ENCODE results near the gene MED26.

The MED26 gene

GRCh38 chr19:16600824-16601223, 27.2 kb downstream of the MED26 start:
- Histone ChIP-seq H3K36me3 (ENCODE audit: control insufficient read depth, insufficient read depth, low read length) (no peaks in the 10 kb centered on the region), H3K4me3 (ENCODE audit: low read depth, low read length) (no peak overlapping the region), H3K9me3 (ENCODE audit: control insufficient read depth, insufficient read depth, low read length) (no peaks in the 10 kb centered on the region), H3K9ac (ENCODE audit: low read depth, low read length) (no peak overlapping the region), H3K27me3 (ENCODE audit: control insufficient read depth, insufficient read depth, low read length) (no peaks in the 10 kb centered on the region), H3K4me1 (ENCODE audit: control insufficient read depth, insufficient read depth, low read length) (no peaks in the 10 kb centered on the region), H3K27ac (ENCODE audit: low read depth, low read length) (no peak overlapping the region)

GRCh38 chr19:16599655-16600346, 28.2 kb downstream of the MED26 start:
- Histone ChIP-seq H3K4me1 (ENCODE audit: control insufficient read depth, insufficient read depth, low read length) (no peaks in the 10 kb centered on the region), H3K27ac (ENCODE audit: low read depth, low read length) (no peak overlapping the region), H3K9me3 (ENCODE audit: control insufficient read depth, insufficient read depth, low read length) (no peaks in the 10 kb centered on the region), H3K27me3 (ENCODE audit: control insufficient read depth, insufficient read depth, low read length) (no peaks in the 10 kb centered on the region), H3K4me3 (ENCODE audit: low read depth, low read length) (no peak overlapping the region), H3K9ac (ENCODE audit: low read depth, low read length) (no peak overlapping the region), H3K36me3 (ENCODE audit: control insufficient read depth, insufficient read depth, low read length) (no peaks in the 10 kb centered on the region)

GRCh38 chr19:16598848-16599247, 29.2 kb downstream of the MED26 start:
- Histone ChIP-seq H3K9me3 (ENCODE audit: control insufficient read depth, insufficient read depth, low read length) (no peaks in the 10 kb centered on the region), H3K27ac (ENCODE audit: low read depth, low read length) (no peak overlapping the region), H3K36me3 (ENCODE audit: control insufficient read depth, insufficient read depth, low read length) (no peaks in the 10 kb centered on the region), H3K4me1 (ENCODE audit: control insufficient read depth, insufficient read depth, low read length) (no peaks in the 10 kb centered on the region), H3K4me3 (ENCODE audit: low read depth, low read length) (no peak overlapping the region), H3K27me3 (ENCODE audit: control insufficient read depth, insufficient read depth, low read length) (no peaks in the 10 kb centered on the region), H3K9ac (ENCODE audit: low read depth, low read length) (no peak overlapping the region)

DNA sequence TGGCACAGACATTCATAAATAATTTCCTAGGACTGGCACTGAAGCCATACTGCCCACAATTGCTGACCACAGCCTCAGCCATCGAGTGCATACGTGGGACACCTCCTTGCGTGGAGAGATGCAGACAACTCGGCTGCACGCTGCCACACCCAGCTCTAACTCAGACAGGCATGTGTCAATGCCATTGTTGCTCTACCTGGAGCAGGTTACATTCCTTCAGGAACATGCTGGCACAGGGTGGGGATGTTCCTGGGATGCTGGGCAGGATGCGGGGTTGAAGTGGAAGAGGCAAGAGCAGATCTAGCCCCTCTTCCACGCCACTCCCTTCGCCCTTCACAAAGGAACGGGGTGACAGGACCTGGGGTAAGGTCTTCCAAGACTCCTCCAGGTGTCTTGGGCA, 31.6 kb downstream of the MED26 start:
- Histone ChIP-seq H3K27me3 (ENCODE audit: control insufficient read depth, insufficient read depth, low read length) (no peaks in the 10 kb centered on the region), H3K9ac (ENCODE audit: low read depth, low read length) (no peak overlapping the region), H3K9me3 (ENCODE audit: control insufficient read depth, insufficient read depth, low read length) (no peaks in the 10 kb centered on the region), H3K36me3 (ENCODE audit: control insufficient read depth, insufficient read depth, low read length) (no peaks in the 10 kb centered on the region), H3K4me1 (ENCODE audit: control insufficient read depth, insufficient read depth, low read length) (peaks cover 11% of the 10 kb centered on the region), H3K4me3 (ENCODE audit: low read depth, low read length) (no peak overlapping the region), H3K27ac (ENCODE audit: low read depth, low read length) (no peak overlapping the region)

DNA sequence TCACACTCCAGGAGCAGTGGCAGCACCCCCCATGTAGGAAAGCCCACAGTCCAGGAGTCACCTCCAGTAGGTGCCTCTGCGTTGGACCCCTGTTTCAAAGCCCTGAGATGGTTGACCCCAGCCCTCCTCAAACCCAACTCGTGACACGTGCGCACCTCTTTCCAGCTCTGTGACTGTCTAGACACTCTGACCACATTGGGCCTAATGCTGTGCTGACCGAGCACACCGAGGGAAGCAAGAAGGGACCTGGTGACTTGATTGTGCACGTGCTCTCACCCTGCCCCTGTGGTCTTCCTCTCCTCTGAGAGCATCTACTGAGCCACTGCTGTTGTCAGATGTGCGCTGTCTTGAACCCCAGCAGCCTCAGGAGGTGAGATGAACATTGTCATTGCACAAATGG, 32.9 kb downstream of the MED26 start:
- Histone ChIP-seq H3K36me3 (ENCODE audit: control insufficient read depth, insufficient read depth, low read length) (no peaks in the 10 kb centered on the region), H3K9me3 (ENCODE audit: control insufficient read depth, insufficient read depth, low read length) (no peaks in the 10 kb centered on the region), H3K9ac (ENCODE audit: low read depth, low read length) (no peak overlapping the region), H3K4me1 (ENCODE audit: control insufficient read depth, insufficient read depth, low read length) (peaks cover 14% of the 10 kb centered on the region), H3K27ac (ENCODE audit: low read depth, low read length) (no peak overlapping the region), H3K27me3 (ENCODE audit: control insufficient read depth, insufficient read depth, low read length) (no peaks in the 10 kb centered on the region), H3K4me3 (ENCODE audit: low read depth, low read length) (no peak overlapping the region)

GRCh38 chr19:16594681-16595091, 33.3 kb downstream of the MED26 start:
- H3K9me3 ChIP-seq (ENCODE audit: control insufficient read depth, insufficient read depth, low read length): no peaks in the 10 kb centered on the region
- H3K4me1 ChIP-seq (ENCODE audit: control insufficient read depth, insufficient read depth, low read length): peaks cover 14% of the 10 kb centered on the region
- H3K4me3 ChIP-seq (ENCODE audit: low read depth, low read length): no peak overlapping the region
- no peak overlapping the region for H3K27ac ChIP-seq (ENCODE audit: low read depth, low read length)
- no peak overlapping the region for H3K9ac ChIP-seq (ENCODE audit: low read depth, low read length)
- H3K36me3 ChIP-seq (ENCODE audit: control insufficient read depth, insufficient read depth, low read length): no peaks in the 10 kb centered on the region
- no peaks in the 10 kb centered on the region for H3K27me3 ChIP-seq (ENCODE audit: control insufficient read depth, insufficient read depth, low read length)

- Histone ChIP-seq H3K27me3 (ENCODE audit: control insufficient read depth, insufficient read depth, low read length) (no peaks in the 10 kb centered on the region), H3K27ac (ENCODE audit: low read depth, low read length) (no peak overlapping the region), H3K36me3 (ENCODE audit: control insufficient read depth, insufficient read depth, low read length) (no peaks in the 10 kb centered on the region), H3K9me3 (ENCODE audit: control insufficient read depth, insufficient read depth, low read length) (no peaks in the 10 kb centered on the region), H3K4me3 (ENCODE audit: low read depth, low read length) (no peak overlapping the region), H3K4me1 (ENCODE audit: control insufficient read depth, insufficient read depth, low read length) (peaks cover 14% of the 10 kb centered on the region), H3K9ac (ENCODE audit: low read depth, low read length) (no peak overlapping the region)
Measured at GRCh38 chr19:16594131-16594586, 33.8 kb downstream of the MED26 start.

DNA sequence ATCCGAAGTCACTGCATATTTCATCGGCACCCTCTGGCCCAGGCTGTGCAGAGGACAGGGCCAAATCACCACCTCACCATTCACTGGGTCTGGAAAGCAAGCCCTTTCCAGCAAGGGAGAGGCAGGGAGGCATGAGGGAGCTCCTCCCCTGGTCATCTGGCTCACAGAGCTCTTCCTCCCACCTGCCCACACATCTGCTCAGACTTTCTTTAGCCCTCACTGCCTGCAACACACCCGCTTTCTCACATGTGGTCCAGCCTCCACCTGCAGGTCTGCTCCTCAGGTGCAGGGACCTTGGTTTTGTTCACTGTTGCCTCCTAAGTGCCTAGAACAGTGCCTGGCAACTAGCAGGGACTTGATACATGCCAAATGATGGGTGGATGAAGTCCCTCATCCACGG, 34.8 kb downstream of the MED26 start:
- Histone ChIP-seq H3K27ac (ENCODE audit: low read depth, low read length) (no peak overlapping the region), H3K9ac (ENCODE audit: low read depth, low read length) (no peak overlapping the region), H3K4me3 (ENCODE audit: low read depth, low read length) (no peak overlapping the region), H3K27me3 (ENCODE audit: control insufficient read depth, insufficient read depth, low read length) (no peaks in the 10 kb centered on the region), H3K36me3 (ENCODE audit: control insufficient read depth, insufficient read depth, low read length) (no peaks in the 10 kb centered on the region), H3K9me3 (ENCODE audit: control insufficient read depth, insufficient read depth, low read length) (no peaks in the 10 kb centered on the region), H3K4me1 (ENCODE audit: control insufficient read depth, insufficient read depth, low read length) (peaks cover 21% of the 10 kb centered on the region)

DNA sequence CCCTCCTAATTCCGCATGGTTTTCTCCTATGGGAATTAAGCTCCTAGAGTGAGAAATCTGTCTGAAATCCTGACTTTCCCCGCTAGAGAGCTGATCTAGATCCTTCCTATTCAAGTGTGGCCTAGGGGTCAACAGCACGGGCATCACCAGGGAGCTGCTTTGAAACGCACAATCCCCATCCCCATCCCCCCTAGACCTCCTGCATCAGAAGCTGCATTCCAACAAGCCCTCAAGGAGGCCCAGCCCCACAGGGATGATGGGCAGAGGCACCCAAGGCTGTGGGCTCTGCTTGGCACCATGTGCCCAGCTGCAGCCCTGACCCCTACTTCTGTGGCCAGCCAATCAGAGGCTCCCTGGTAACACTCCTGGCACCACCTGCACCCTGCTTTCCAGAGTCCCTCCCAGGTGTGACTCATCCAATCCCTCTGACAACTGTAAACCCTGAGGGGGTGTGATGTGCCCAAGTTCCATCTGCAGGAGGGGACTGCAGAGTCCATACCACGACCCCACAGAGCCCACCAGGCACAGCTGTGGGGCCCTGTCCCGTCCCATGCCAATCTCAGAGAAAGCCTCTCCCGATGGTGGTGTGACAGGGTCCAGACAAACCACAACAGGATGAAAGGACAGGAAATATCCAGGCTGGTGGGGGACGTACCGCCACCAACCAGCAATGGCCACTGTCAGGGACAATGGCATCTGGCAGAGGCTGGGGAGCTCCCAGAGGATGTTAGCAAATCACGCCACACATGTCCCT, 36.0 kb downstream of the MED26 start:
- Histone ChIP-seq H3K9me3 (ENCODE audit: control insufficient read depth, insufficient read depth, low read length) (no peaks in the 10 kb centered on the region), H3K36me3 (ENCODE audit: control insufficient read depth, insufficient read depth, low read length) (no peaks in the 10 kb centered on the region), H3K27ac (ENCODE audit: low read depth, low read length) (no peak overlapping the region), H3K9ac (ENCODE audit: low read depth, low read length) (no peak overlapping the region), H3K4me1 (ENCODE audit: control insufficient read depth, insufficient read depth, low read length) (peaks cover 33% of the 10 kb centered on the region), H3K27me3 (ENCODE audit: control insufficient read depth, insufficient read depth, low read length) (no peaks in the 10 kb centered on the region), H3K4me3 (ENCODE audit: low read depth, low read length) (no peak overlapping the region)

- Histone ChIP-seq H3K9ac (ENCODE audit: low read depth, low read length) (no peak overlapping the region), H3K36me3 (ENCODE audit: control insufficient read depth, insufficient read depth, low read length) (no peaks in the 10 kb centered on the region), H3K4me3 (ENCODE audit: low read depth, low read length) (no peak overlapping the region), H3K27ac (ENCODE audit: low read depth, low read length) (no peak overlapping the region), H3K4me1 (ENCODE audit: control insufficient read depth, insufficient read depth, low read length) (peaks cover 40% of the 10 kb centered on the region), H3K27me3 (ENCODE audit: control insufficient read depth, insufficient read depth, low read length) (no peaks in the 10 kb centered on the region), H3K9me3 (ENCODE audit: control insufficient read depth, insufficient read depth, low read length) (no peaks in the 10 kb centered on the region)
Measured at GRCh38 chr19:16590876-16591802, 36.9 kb downstream of the MED26 start.

Measured in HUES48 (cell line).